ENCODE results near the gene C4orf50.
"Not testable (repeated sequence)": the region's sequence is repeated elsewhere in the genome, so short reads cannot be mapped to it uniquely, and the experiment has no call there.

The C4orf50 gene

GRCh38 chr4:5857199-5857598, 161.0 kb downstream of the C4orf50 start:
- in situ Hi-C loops (cut with HindIII; ENCODE audit: low sequenced_read_pairs): no loop called here
- no peak for DNase-seq (ENCODE audit: low read depth)
- no peak overlapping the region for H3K4me3 ChIP-seq (ENCODE audit: low read depth, low read length)
- TF ChIP-seq CTCF (IDR thresholded peaks at IDR 0.05; ENCODE audit: low read depth, low read length, missing control alignments): no peak

DNA sequence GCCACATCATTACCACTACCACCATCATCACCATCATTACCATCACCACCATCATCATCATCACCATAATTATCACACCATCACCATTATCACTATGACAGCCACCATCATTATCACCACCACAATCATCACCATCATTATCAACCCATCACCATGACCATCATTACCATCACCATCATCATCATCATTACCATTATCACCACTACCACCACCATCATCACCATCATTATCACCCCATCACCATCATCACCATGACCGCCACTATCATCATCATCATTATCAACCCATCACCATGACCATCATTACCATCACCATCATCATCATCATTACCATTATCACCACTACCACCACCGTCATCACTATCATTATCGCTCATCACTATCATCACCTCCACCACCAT, 161.9 kb downstream of the C4orf50 start:
- in situ Hi-C loops (cut with HindIII; ENCODE audit: low sequenced_read_pairs); H3K4me3 ChIP-seq (ENCODE audit: low read depth, low read length); DNase-seq (ENCODE audit: low read depth): not testable (repeated sequence)

DNA sequence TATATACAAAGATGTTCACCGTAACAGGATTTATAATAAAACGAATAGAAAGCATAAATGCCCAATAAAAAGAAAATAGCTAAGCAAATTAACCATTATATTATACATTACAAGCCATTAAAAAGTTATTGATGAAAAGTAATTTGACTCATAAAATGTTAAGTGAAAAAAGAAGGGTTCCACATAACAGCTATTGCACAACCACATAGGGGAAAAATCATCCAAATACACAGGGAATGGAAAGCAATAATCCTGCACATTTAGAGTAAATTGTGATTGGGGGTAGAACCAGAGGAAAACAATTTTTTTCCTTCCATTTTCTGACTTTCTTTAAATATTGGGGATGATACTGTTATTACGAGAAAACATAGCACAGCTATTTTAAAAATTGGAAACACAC, 163.3 kb downstream of the C4orf50 start:
- no peak for TF ChIP-seq CTCF (IDR thresholded peaks at IDR 0.05; ENCODE audit: low read depth, low read length, missing control alignments)
- in situ Hi-C loops (cut with HindIII; ENCODE audit: low sequenced_read_pairs): no loop called here
- DNase-seq (ENCODE audit: low read depth): no peak
- H3K4me3 ChIP-seq (ENCODE audit: low read depth, low read length): no peak overlapping the region

GRCh38 chr4:5852523-5853202, 165.6 kb downstream of the C4orf50 start:
- TF ChIP-seq CTCF (IDR thresholded peaks at IDR 0.05; ENCODE audit: low read depth, low read length, missing control alignments): no peak
- in situ Hi-C loops (cut with HindIII; ENCODE audit: low sequenced_read_pairs): no loop called here
- no peak overlapping the region for H3K4me3 ChIP-seq (ENCODE audit: low read depth, low read length)
- DNase-seq (ENCODE audit: low read depth): no peak

GRCh38 chr4:5851637-5852301, 166.5 kb downstream of the C4orf50 start:
- DNase-seq (ENCODE audit: low read depth): no peak
- no peak for TF ChIP-seq CTCF (IDR thresholded peaks at IDR 0.05; ENCODE audit: low read depth, low read length, missing control alignments)
- in situ Hi-C loops (cut with HindIII; ENCODE audit: low sequenced_read_pairs): no loop called here
- H3K4me3 ChIP-seq (ENCODE audit: low read depth, low read length): no peak overlapping the region

Data from astrocyte of the cerebellum (primary cell).